Stimulated activated CD8-positive, alpha-beta memory T cell treated with anti-CD3 and anti-CD28 coated beads, Interleukin-4, amount 100 ng/mL, for 48 hours (primary cell): ENCODE data around the gene XYLT2.
"Not testable (repeated sequence)": the region's sequence is repeated elsewhere in the genome, so short reads cannot be mapped to it uniquely, and the experiment has no call there.

Experiments used
- DNase-seq: peaks from one replicate; pipeline ENCODE4 v3.0.0-alpha.2; 2020

XYLT2 gene

GRCh38 chr17:50397111-50397918 lies 51.4 kb downstream of the XYLT2 start, which contains the start of gene LRRC59:
TSS of gene LRRC59 (minus strand) at chr17:50397523. CDS start at chr17:50397317, 206 bp downstream.
- peak; percentile 97 for DNase-seq

GRCh38 chr17:50397919-50398285 lies 52.0 kb downstream of the XYLT2 start:
- DNase-seq = no peak

- not testable (repeated sequence) for DNase-seq
Observed at GRCh38 chr17:50398672-50399071, 52.7 kb downstream of the XYLT2 start.

GRCh38 chr17:50399591-50399990 lies 53.7 kb downstream of the XYLT2 start:
- DNase-seq = not testable (repeated sequence)

- DNase-seq = not testable (repeated sequence)
Observed at GRCh38 chr17:50405351-50405750, 59.4 kb downstream of the XYLT2 start.

GRCh38 chr17:50406578-50406977 lies 60.7 kb downstream of the XYLT2 start:
- DNase-seq = no peak

GRCh38 chr17:50407921-50408320 lies 62.0 kb downstream of the XYLT2 start:
- no peak for DNase-seq
